Immature natural killer cell (primary cell): ENCODE results near the gene NDUFB11. TPM values are rescaled to one million over a fixed set of nuclear protein-coding genes. Genes with fewer than 3 reads are reported as not detected.
"Not testable (repeated sequence)": the region's sequence is repeated elsewhere in the genome, so short reads cannot be mapped to it uniquely, and the experiment has no call there.

Experiments
- DNase-seq, 3 donors: peaks; one replicate each; pipeline ENCODE4 v3.0.0; 2022; ENCODE audit warnings: mixed read lengths in 1 of 3
- H3K27ac Mint-ChIP-seq, 6 donors: one replicate each; pipeline ENCODE4 v1.8.0; 2020; ENCODE audit warnings: mixed read lengths in 6 of 6, mild to moderate bottlenecking in 5 of 6, inconsistent platforms in 4 of 6, moderate library complexity in 3 of 6
- H3K27me3 Mint-ChIP-seq, 3 donors: one replicate each; pipeline ENCODE4 v1.8.0; 2020 to 2021; ENCODE audit warnings: low read depth in 3 of 3, mild to moderate bottlenecking in 3 of 3, mixed read lengths in 3 of 3, moderate library complexity in 3 of 3, inconsistent platforms in 1 of 3
- H3K36me3 Mint-ChIP-seq, 3 donors: one replicate each; pipeline ENCODE4 v1.8.0; 2020; ENCODE audit warnings: mixed read lengths in 3 of 3, inconsistent platforms in 2 of 3, mild to moderate bottlenecking in 2 of 3
- H3K4me1 Mint-ChIP-seq, 2 donors: one replicate each; pipeline ENCODE4 v1.8.0; 2020; ENCODE audit warnings: inconsistent platforms in 2 of 2, mild to moderate bottlenecking in 2 of 2, mixed read lengths in 2 of 2, moderate library complexity in 1 of 2
- H3K4me3 Mint-ChIP-seq, 5 donors: one replicate each; pipeline ENCODE4 v1.8.0; 2020; ENCODE audit warnings: mild to moderate bottlenecking in 5 of 5, mixed read lengths in 5 of 5, inconsistent platforms in 3 of 5, moderate library complexity in 3 of 5
- H3K9me3 Mint-ChIP-seq, 6 donors: one replicate each; pipeline ENCODE4 v1.8.0; 2020; ENCODE audit warnings: mild to moderate bottlenecking in 6 of 6, mixed read lengths in 6 of 6, inconsistent platforms in 4 of 6, moderate library complexity in 3 of 6
- polyA plus RNA-seq, 3 donors: library from polyadenylated mRNA; unstranded; fragments of 300-500 nt; fragmentation: Illumina TruSeq; gene quantifications; one replicate each; pipeline ENCODE4 v1.2.3, GENCODE V29; 2021

The NDUFB11 gene
- polyA plus RNA-seq, 3 donors from 2014 or later, result 124 to 208 (median 151) TPM

- Mint-ChIP-seq H3K27me3 (peaks cover 0 to 10% (median 0%) of the 10 kb centered on the region in 3 donors), H3K36me3 (no peaks in the 10 kb centered on the region), H3K9me3 (peaks cover 0 to 2% (median 0%) of the 10 kb centered on the region in 6 donors), H3K27ac (no peak overlapping the region), H3K4me1 (no peaks in the 10 kb centered on the region), H3K4me3 (no peak overlapping the region)
- no peak for DNase-seq
Measured at GRCh38 chrX:47112316-47112954, 32.1 kb downstream of the NDUFB11 start.

- H3K4me3 Mint-ChIP-seq, H3K4me1 Mint-ChIP-seq, DNase-seq, H3K36me3 Mint-ChIP-seq, H3K9me3 Mint-ChIP-seq, H3K27ac Mint-ChIP-seq, H3K27me3 Mint-ChIP-seq: not testable (repeated sequence)
Measured at GRCh38 chrX:47110936-47111615, 33.4 kb downstream of the NDUFB11 start.

- no peak overlapping the region for H3K27ac Mint-ChIP-seq
- DNase-seq, result no peak
- peaks cover 0 to 6% (median 0%) of the 10 kb centered on the region in 3 donors for H3K27me3 Mint-ChIP-seq
- H3K4me1 Mint-ChIP-seq, result no peaks in the 10 kb centered on the region
- no peaks in the 10 kb centered on the region for H3K36me3 Mint-ChIP-seq
- H3K4me3 Mint-ChIP-seq, result no peak overlapping the region
- H3K9me3 Mint-ChIP-seq, result no peaks in the 10 kb centered on the region
Measured at GRCh38 chrX:47101206-47101605, 43.3 kb downstream of the NDUFB11 start.

GRCh38 chrX:47098338-47099094 lies 46.0 kb downstream of the NDUFB11 start:
- no peak overlapping the region for H3K4me3 Mint-ChIP-seq
- H3K4me1 Mint-ChIP-seq, result no peaks in the 10 kb centered on the region
- no peak for DNase-seq
- H3K27ac Mint-ChIP-seq, result no peak overlapping the region
- no peaks in the 10 kb centered on the region for H3K9me3 Mint-ChIP-seq
- H3K36me3 Mint-ChIP-seq, result no peaks in the 10 kb centered on the region
- peaks cover 1 to 11% (median 2%) of the 10 kb centered on the region in 3 donors for H3K27me3 Mint-ChIP-seq

- Mint-ChIP-seq H3K27me3 (peaks cover 1 to 11% (median 2%) of the 10 kb centered on the region in 3 donors), H3K4me3 (no peak overlapping the region), H3K27ac (no peak overlapping the region), H3K9me3 (no peaks in the 10 kb centered on the region), H3K36me3 (no peaks in the 10 kb centered on the region), H3K4me1 (no peaks in the 10 kb centered on the region)
- no peak for DNase-seq
Measured at GRCh38 chrX:47097018-47097417, 47.5 kb downstream of the NDUFB11 start.

- Mint-ChIP-seq H3K27ac (no peak overlapping the region), H3K27me3 (peaks cover 1 to 4% (median 4%) of the 10 kb centered on the region in 3 donors), H3K9me3 (no peaks in the 10 kb centered on the region), H3K4me3 (no peak overlapping the region), H3K36me3 (no peaks in the 10 kb centered on the region), H3K4me1 (peaks cover 0 to 1% of the 10 kb centered on the region in 2 donors)
- DNase-seq, result no peak
Measured at GRCh38 chrX:47093860-47094259, 50.6 kb downstream of the NDUFB11 start.

GRCh38 chrX:47093248-47093647 lies 51.3 kb downstream of the NDUFB11 start:
- H3K36me3 Mint-ChIP-seq, result no peaks in the 10 kb centered on the region
- H3K27ac Mint-ChIP-seq, result peak overlapping the region in 1 of 6 donors; percentile 6
- DNase-seq, result no peak
- no peaks in the 10 kb centered on the region for H3K9me3 Mint-ChIP-seq
- no peak overlapping the region for H3K4me3 Mint-ChIP-seq
- peaks cover 0 to 1% of the 10 kb centered on the region in 2 donors for H3K4me1 Mint-ChIP-seq
- peaks cover 1 to 4% (median 4%) of the 10 kb centered on the region in 3 donors for H3K27me3 Mint-ChIP-seq

Other genes with a start within 250 kb of the NDUFB11 start
- gene JADE3, start 232.3 kb downstream of the NDUFB11 start, polyA plus RNA-seq, result under 1 TPM in 1 of 3 donors, not detected in 2; 0.20 TPM
- not detected for gene RGN, start 66.3 kb downstream of the NDUFB11 start, polyA plus RNA-seq
- 10 to 100 TPM; 15.1 to 34.1 (median 18.0) TPM for gene RBM10, start 519 bp upstream of the NDUFB11 start, polyA plus RNA-seq
- 100 to 1,000 TPM; 146 to 205 (median 167) TPM for gene UBA1, start 49.1 kb upstream of the NDUFB11 start, polyA plus RNA-seq
- 10 to 100 TPM in 1 of 3 donors, 1 to 10 TPM in 2; 3.0 to 16.6 (median 4.7) TPM for gene CDK16, start 74.0 kb upstream of the NDUFB11 start, polyA plus RNA-seq
- 100 to 1,000 TPM in 1 of 3 donors, 10 to 100 TPM in 2; 70.8 to 112 (median 96.5) TPM for gene USP11, start 88.3 kb upstream of the NDUFB11 start, polyA plus RNA-seq
- gene ZNF157, start 225.9 kb upstream of the NDUFB11 start, polyA plus RNA-seq, result not detected